ENCODE measurements around the gene MYOM1. TPM values are rescaled to one million over a fixed set of nuclear protein-coding genes. Genes with fewer than 3 reads are reported as not detected.

The MYOM1 gene
- total RNA-seq, 1 experiment from 2014 or later: 0.37 TPM

GRCh38 chr18:3089579-3089978 lies 130.2 kb downstream of the MYOM1 start:
- no TSS peak for BruUV-seq (replicated peaks)
- CTCF ChIA-PET: no interaction called here
- DNase-seq (ENCODE audit: low spot score): no peak
- peaks cover 38% of the 10 kb centered on the region for H3K4me1 ChIP-seq (ENCODE audit: insufficient read depth, low read length, poor library complexity, severe bottlenecking)
- H3K27me3 ChIP-seq (replicated peaks; ENCODE audit: insufficient read depth, low read depth, low read length, poor library complexity): no peaks in the 10 kb centered on the region
- POLR2A ChIA-PET (ENCODE audit: low non-redundant PET): no interaction called here
- H3K4me3 ChIP-seq (ENCODE audit: low read depth, low read length, poor library complexity, severe bottlenecking): no peak overlapping the region
- TF ChIP-seq CTCF (conservative IDR thresholded peaks at IDR 0.05; ENCODE audit: low read depth, low read length) (no peak), EZH2 (IDR thresholded peaks at IDR 0.05; ENCODE audit: borderline replicate concordance, low read depth, low read length, poor library complexity, severe bottlenecking) (no peak)
- intact Hi-C loops (cut with micrococcal nuclease; ENCODE audit: unreplicated experiment): no loop called here
- no peaks in the 10 kb centered on the region for H3K9me3 ChIP-seq (ENCODE audit: low read depth, low read length, poor library complexity, severe bottlenecking)
- no peak overlapping the region for H3K27ac ChIP-seq (ENCODE audit: low read depth, low read length, poor library complexity, severe bottlenecking)
- no peaks in the 10 kb centered on the region for H3K36me3 ChIP-seq (ENCODE audit: insufficient read depth, low read length, poor library complexity, severe bottlenecking)

GRCh38 chr18:3088449-3088848 lies 131.3 kb downstream of the MYOM1 start:
- ChIA-PET POLR2A (ENCODE audit: low non-redundant PET) (no interaction called here), CTCF (no interaction called here)
- intact Hi-C loops (cut with micrococcal nuclease; ENCODE audit: unreplicated experiment): no loop called here
- peaks cover 38% of the 10 kb centered on the region for H3K4me1 ChIP-seq (ENCODE audit: insufficient read depth, low read length, poor library complexity, severe bottlenecking)
- H3K4me3 ChIP-seq (ENCODE audit: low read depth, low read length, poor library complexity, severe bottlenecking): no peak overlapping the region
- no peaks in the 10 kb centered on the region for H3K9me3 ChIP-seq (ENCODE audit: low read depth, low read length, poor library complexity, severe bottlenecking)
- no peak for TF ChIP-seq CTCF (conservative IDR thresholded peaks at IDR 0.05; ENCODE audit: low read depth, low read length)
- TF ChIP-seq EZH2 (IDR thresholded peaks at IDR 0.05; ENCODE audit: borderline replicate concordance, low read depth, low read length, poor library complexity, severe bottlenecking): no peak
- no peak for DNase-seq (ENCODE audit: low spot score)
- no peaks in the 10 kb centered on the region for H3K36me3 ChIP-seq (ENCODE audit: insufficient read depth, low read length, poor library complexity, severe bottlenecking)
- H3K27ac ChIP-seq (ENCODE audit: low read depth, low read length, poor library complexity, severe bottlenecking): no peak overlapping the region
- no TSS peak for BruUV-seq (replicated peaks)
- H3K27me3 ChIP-seq (replicated peaks; ENCODE audit: insufficient read depth, low read depth, low read length, poor library complexity): no peaks in the 10 kb centered on the region

DNA sequence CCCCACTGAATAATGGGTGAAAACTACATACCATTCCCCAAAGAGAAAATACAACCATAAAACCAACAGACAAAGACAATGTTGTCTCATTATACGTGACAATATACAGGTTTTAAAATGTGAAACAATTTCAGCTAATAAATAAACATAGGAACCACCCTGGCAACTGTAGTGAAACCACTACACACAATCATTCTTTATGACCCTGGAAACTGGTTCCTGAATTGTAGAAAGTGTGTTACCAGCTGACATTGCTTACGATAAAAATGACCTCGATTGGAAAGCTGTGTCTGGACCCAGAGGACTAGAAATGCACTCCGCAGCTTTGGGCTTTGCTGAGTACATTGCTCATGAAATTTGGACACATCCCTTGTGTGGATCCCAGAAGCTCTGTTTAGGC lies 132.9 kb downstream of the MYOM1 start:
- Histone ChIP-seq H3K27me3 (replicated peaks; ENCODE audit: insufficient read depth, low read depth, low read length, poor library complexity) (no peaks in the 10 kb centered on the region), H3K36me3 (ENCODE audit: insufficient read depth, low read length, poor library complexity, severe bottlenecking) (no peaks in the 10 kb centered on the region), H3K27ac (ENCODE audit: low read depth, low read length, poor library complexity, severe bottlenecking) (no peak overlapping the region), H3K9me3 (ENCODE audit: low read depth, low read length, poor library complexity, severe bottlenecking) (no peaks in the 10 kb centered on the region), H3K4me1 (ENCODE audit: insufficient read depth, low read length, poor library complexity, severe bottlenecking) (peaks cover 53% of the 10 kb centered on the region), H3K4me3 (ENCODE audit: low read depth, low read length, poor library complexity, severe bottlenecking) (no peak overlapping the region)
- TF ChIP-seq CTCF (conservative IDR thresholded peaks at IDR 0.05; ENCODE audit: low read depth, low read length): no peak
- no peak for TF ChIP-seq EZH2 (IDR thresholded peaks at IDR 0.05; ENCODE audit: borderline replicate concordance, low read depth, low read length, poor library complexity, severe bottlenecking)
- ChIA-PET CTCF (no interaction called here), POLR2A (ENCODE audit: low non-redundant PET) (interaction anchor here (0.6 kb wide), 1 partner anchor 48 kb away, joined by 3 read pairs; no protein-coding TSS in a partner anchor)
- no TSS peak for BruUV-seq (replicated peaks)
- intact Hi-C loops (cut with micrococcal nuclease; ENCODE audit: unreplicated experiment): no loop called here
- no peak for DNase-seq (ENCODE audit: low spot score)
